PC-9 (cell line): Measurements from ENCODE around the gene CFAP210. TPM values are rescaled to one million over a fixed set of nuclear protein-coding genes. Genes with fewer than 3 reads are reported as not detected.

Experiments
- BruUV-seq: library from RNA; stranded (reverse); fragments of 400-500 nt; replicated peaks from 2 replicates; lab custom pipeline; 2021; lab: Mats Ljungman, UMichigan
- CTCF ChIA-PET: fragments of 300-600 bp; sonication (Branson Sonifier 250); formaldehyde crosslinking; loops from one replicate; lab custom pipeline; 2022; ENCODE audit warnings: antibody characterized with exemption; lab: Charles Lee
- POLR2A ChIA-PET: fragments of 300-600 bp; sonication (Branson Sonifier 250); formaldehyde crosslinking; loops from one replicate; lab custom pipeline; 2022; ENCODE audit warnings: antibody characterized with exemption; ENCODE audit not compliant: unreplicated experiment; lab: Charles Lee
- DNase-seq, 2 experiments: peaks; one replicate each; pipeline versions ENCODE4 v3.0.0 to v3.0.0-alpha.2; 2015 to 2022; ENCODE audit warnings: mixed read lengths in 1 of 2
- H2AFZ ChIP-seq: fragments of 200-600 bp; sonication (generic); 2 replicates; pipeline ENCODE4 v1.8.1; 2017; ENCODE audit warnings: antibody characterized with exemption
- H3F3A ChIP-seq: fragments of 200-600 bp; sonication (generic); 2 replicates; pipeline ENCODE4 v1.8.1; 2017; ENCODE audit warnings: antibody characterized with exemption, mild to moderate bottlenecking, low read depth; ENCODE audit not compliant: insufficient read depth
- H3K27ac ChIP-seq: fragments of 200-600 bp; sonication (generic); 2 replicates; pipeline ENCODE4 v1.6.1; 2016; ENCODE audit warnings: mixed run types
- H3K27me3 ChIP-seq: fragments of 200-600 bp; sonication (generic); 2 replicates; pipeline ENCODE4 v1.6.1; 2016; ENCODE audit warnings: low read depth, mixed run types; ENCODE audit not compliant: insufficient read depth
- H3K36me3 ChIP-seq: fragments of 200-600 bp; sonication (generic); 2 replicates; pipeline ENCODE4 v1.6.1; 2016; ENCODE audit warnings: low read depth, mixed run types
- H3K4me1 ChIP-seq: fragments of 200-600 bp; sonication (generic); replicated peaks from 2 replicates; pipeline ENCODE4 v1.6.1; 2016; ENCODE audit warnings: mixed run types; ENCODE audit not compliant: insufficient read depth
- H3K4me2 ChIP-seq: fragments of 200-600 bp; sonication (generic); 2 replicates; pipeline ENCODE4 v1.6.1; 2017; ENCODE audit warnings: mixed run types
- H3K4me3 ChIP-seq: fragments of 200-600 bp; sonication (generic); 2 replicates; pipeline ENCODE4 v1.6.1; 2016; ENCODE audit warnings: mixed run types
- H3K79me2 ChIP-seq: fragments of 200-600 bp; sonication (generic); 2 replicates; pipeline ENCODE4 v1.6.1; 2017; ENCODE audit warnings: low read depth, mixed run types
- H3K9me2 ChIP-seq: fragments of 200-600 bp; sonication (generic); 2 replicates; pipeline ENCODE4 v1.8.1; 2017; ENCODE audit warnings: mild to moderate bottlenecking; ENCODE audit not compliant: insufficient read depth
- H3K9me3 ChIP-seq: fragments of 200-600 bp; sonication (generic); 2 replicates; pipeline ENCODE4 v1.8.1; 2016; ENCODE audit warnings: low read depth; ENCODE audit not compliant: insufficient read depth
- H4K20me1 ChIP-seq: fragments of 200-600 bp; sonication (generic); 2 replicates; pipeline ENCODE4 v1.8.1; 2017; ENCODE audit not compliant: insufficient read depth
- EZH2 ChIP-seq: fragments of 200-600 bp; sonication (generic); IDR thresholded peaks from 2 replicates; pipeline ENCODE4 v1.8.0; 2017; ENCODE audit warnings: antibody characterized with exemption, low read depth
- intact Hi-C: fragments of 100-400 bp; cut with micrococcal nuclease; formaldehyde crosslinking; loops from one replicate; pipeline ENCODE4 v1.10.0; 2022; ENCODE audit not compliant: unreplicated experiment
- total RNA-seq: library from RNA; stranded (reverse); gene quantifications from 2 replicates; pipeline ENCODE4 v1.2.3, GENCODE V29; 2021
- TF ChIP-seq, protein P1 (sequence below): fragments of 200-600 bp; sonication (generic); conservative IDR thresholded peaks from 2 replicates; pipeline ENCODE4 v1.6.1; 2017; ENCODE audit warnings: mixed run types, antibody characterized with exemption, mild to moderate bottlenecking, moderate library complexity

CFAP210 gene
- total RNA-seq, 1 experiment from 2014 or later = 0.96 TPM

DNA sequence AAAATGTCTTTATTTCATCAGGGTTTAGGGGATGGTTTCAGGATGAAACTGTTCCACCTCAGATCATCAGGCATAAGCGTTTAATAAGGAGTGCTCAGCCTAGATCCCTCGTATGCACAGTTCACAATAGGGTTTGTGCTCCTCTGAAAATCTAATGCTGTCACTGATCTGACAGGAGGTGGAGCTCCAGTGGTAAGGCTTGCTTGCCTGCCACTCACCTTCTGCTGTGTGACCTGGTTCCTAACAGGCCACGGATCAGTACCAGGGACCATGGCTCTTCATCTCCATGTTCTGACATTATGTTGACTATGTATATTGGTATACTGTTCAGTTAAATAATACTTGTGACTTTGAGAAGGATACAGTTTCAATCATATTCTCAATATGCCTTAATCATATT, 68.4 kb downstream of the CFAP210 start:
- intact Hi-C loops = no loop called here
- no peak overlapping the region for H3K27ac ChIP-seq
- H3K27me3 ChIP-seq = no peaks in the 10 kb centered on the region
- DNase-seq = no peak
- ChIA-PET POLR2A (no interaction called here), CTCF (no interaction called here)
- H3K4me1 ChIP-seq = no peaks in the 10 kb centered on the region
- H3K9me3 ChIP-seq = no peaks in the 10 kb centered on the region
- no TSS peak for BruUV-seq
- peaks cover under 1% of the 10 kb centered on the region; the same call in 1 of the 2 replicates for H3K36me3 ChIP-seq
- no peak overlapping the region for H3K4me3 ChIP-seq
- no peaks in the 10 kb centered on the region for H3K79me2 ChIP-seq
- no peak for TF ChIP-seq EZH2
- TF ChIP-seq, protein P1, sequence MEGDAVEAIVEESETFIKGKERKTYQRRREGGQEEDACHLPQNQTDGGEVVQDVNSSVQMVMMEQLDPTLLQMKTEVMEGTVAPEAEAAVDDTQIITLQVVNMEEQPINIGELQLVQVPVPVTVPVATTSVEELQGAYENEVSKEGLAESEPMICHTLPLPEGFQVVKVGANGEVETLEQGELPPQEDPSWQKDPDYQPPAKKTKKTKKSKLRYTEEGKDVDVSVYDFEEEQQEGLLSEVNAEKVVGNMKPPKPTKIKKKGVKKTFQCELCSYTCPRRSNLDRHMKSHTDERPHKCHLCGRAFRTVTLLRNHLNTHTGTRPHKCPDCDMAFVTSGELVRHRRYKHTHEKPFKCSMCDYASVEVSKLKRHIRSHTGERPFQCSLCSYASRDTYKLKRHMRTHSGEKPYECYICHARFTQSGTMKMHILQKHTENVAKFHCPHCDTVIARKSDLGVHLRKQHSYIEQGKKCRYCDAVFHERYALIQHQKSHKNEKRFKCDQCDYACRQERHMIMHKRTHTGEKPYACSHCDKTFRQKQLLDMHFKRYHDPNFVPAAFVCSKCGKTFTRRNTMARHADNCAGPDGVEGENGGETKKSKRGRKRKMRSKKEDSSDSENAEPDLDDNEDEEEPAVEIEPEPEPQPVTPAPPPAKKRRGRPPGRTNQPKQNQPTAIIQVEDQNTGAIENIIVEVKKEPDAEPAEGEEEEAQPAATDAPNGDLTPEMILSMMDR = no peak
- no peak overlapping the region for H2AFZ ChIP-seq
- H4K20me1 ChIP-seq = no peaks in the 10 kb centered on the region
- H3F3A ChIP-seq = peaks cover 2% of the 10 kb centered on the region; the same call in 1 of the 2 replicates
- no peak overlapping the region for H3K4me2 ChIP-seq
- H3K9me2 ChIP-seq = no peaks in the 10 kb centered on the region

DNA sequence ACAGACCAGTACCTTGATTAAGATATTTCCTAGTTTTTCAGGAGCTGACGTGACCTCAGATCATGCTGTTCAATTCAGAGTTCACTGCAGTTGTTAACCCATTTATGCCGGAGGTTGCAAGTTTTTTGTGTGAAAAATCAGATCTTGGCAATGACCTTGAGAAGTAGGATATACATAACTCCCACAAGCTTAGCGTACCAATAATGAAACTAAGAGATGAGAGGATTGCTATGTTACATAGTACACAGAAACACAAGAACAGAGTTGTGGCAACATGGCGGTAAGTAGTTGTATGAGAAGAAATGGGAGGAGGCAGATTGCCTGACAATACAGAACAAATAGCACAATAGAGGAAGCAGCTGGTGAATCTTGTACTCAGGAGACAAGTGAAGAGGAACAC, 71.0 kb downstream of the CFAP210 start:
- ChIA-PET POLR2A (no interaction called here), CTCF (no interaction called here)
- TF ChIP-seq EZH2 = no peak
- TF ChIP-seq, protein P1 = no peak
- no TSS peak for BruUV-seq
- no peaks in the 10 kb centered on the region for H3K27me3 ChIP-seq
- H3K4me3 ChIP-seq = no peak overlapping the region
- H3K79me2 ChIP-seq = no peaks in the 10 kb centered on the region
- intact Hi-C loops = no loop called here
- H3K27ac ChIP-seq = no peak overlapping the region
- no peak overlapping the region for H3K4me2 ChIP-seq
- no peaks in the 10 kb centered on the region for H4K20me1 ChIP-seq
- no peaks in the 10 kb centered on the region for H3K9me3 ChIP-seq
- H3F3A ChIP-seq = peaks cover 2% of the 10 kb centered on the region; the same call in 1 of the 2 replicates
- no peak for DNase-seq
- H3K4me1 ChIP-seq = no peaks in the 10 kb centered on the region
- no peaks in the 10 kb centered on the region; the same call in 1 of the 2 replicates for H3K36me3 ChIP-seq
- H3K9me2 ChIP-seq = no peaks in the 10 kb centered on the region
- no peak overlapping the region for H2AFZ ChIP-seq

DNA sequence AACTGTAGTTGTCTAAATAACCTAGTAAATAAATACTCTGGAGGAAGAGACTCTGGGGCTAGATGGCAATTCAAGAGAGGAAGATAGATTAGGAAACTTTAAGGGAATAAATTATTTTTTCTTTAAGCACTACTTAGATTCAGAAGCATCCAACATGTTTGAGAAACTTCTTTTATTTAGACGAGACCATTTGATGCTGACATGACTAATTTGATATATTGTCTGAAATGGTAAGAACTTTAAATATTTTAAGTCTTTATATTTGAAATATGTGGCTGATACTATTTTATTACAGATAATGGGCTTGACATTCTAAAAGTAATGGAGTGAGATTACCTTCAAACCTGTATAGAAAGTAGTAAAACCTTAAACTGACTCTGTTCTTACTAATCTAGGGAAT, 73.7 kb downstream of the CFAP210 start:
- no peak overlapping the region for H3K4me2 ChIP-seq
- H4K20me1 ChIP-seq = no peaks in the 10 kb centered on the region
- no peaks in the 10 kb centered on the region for H3K4me1 ChIP-seq
- H3K9me2 ChIP-seq = no peaks in the 10 kb centered on the region
- H3K4me3 ChIP-seq = no peak overlapping the region
- DNase-seq = no peak
- no peaks in the 10 kb centered on the region for H3K79me2 ChIP-seq
- TF ChIP-seq, protein P1 = no peak
- no peak for TF ChIP-seq EZH2
- H3K27ac ChIP-seq = no peak overlapping the region
- no peaks in the 10 kb centered on the region; the same call in 1 of the 2 replicates for H3K36me3 ChIP-seq
- ChIA-PET POLR2A (no interaction called here), CTCF (no interaction called here)
- no peaks in the 10 kb centered on the region for H3K9me3 ChIP-seq
- H3F3A ChIP-seq = no peaks in the 10 kb centered on the region; the same call in 1 of the 2 replicates
- no TSS peak for BruUV-seq
- intact Hi-C loops = no loop called here
- no peak overlapping the region for H2AFZ ChIP-seq
- H3K27me3 ChIP-seq = no peaks in the 10 kb centered on the region
